ENCODE data around the gene NDUFS3.

The NDUFS3 gene

GRCh38 chr11:47593492-47593933, 14.6 kb downstream of the NDUFS3 start:
- no peak for TF ChIP-seq ZFX (IDR thresholded peaks at IDR 0.05)
- TF ChIP-seq, protein P1, sequence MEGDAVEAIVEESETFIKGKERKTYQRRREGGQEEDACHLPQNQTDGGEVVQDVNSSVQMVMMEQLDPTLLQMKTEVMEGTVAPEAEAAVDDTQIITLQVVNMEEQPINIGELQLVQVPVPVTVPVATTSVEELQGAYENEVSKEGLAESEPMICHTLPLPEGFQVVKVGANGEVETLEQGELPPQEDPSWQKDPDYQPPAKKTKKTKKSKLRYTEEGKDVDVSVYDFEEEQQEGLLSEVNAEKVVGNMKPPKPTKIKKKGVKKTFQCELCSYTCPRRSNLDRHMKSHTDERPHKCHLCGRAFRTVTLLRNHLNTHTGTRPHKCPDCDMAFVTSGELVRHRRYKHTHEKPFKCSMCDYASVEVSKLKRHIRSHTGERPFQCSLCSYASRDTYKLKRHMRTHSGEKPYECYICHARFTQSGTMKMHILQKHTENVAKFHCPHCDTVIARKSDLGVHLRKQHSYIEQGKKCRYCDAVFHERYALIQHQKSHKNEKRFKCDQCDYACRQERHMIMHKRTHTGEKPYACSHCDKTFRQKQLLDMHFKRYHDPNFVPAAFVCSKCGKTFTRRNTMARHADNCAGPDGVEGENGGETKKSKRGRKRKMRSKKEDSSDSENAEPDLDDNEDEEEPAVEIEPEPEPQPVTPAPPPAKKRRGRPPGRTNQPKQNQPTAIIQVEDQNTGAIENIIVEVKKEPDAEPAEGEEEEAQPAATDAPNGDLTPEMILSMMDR (conservative IDR thresholded peaks at IDR 0.05), result no peak
- H3K27ac ChIP-seq, result no peak overlapping the region

DNA sequence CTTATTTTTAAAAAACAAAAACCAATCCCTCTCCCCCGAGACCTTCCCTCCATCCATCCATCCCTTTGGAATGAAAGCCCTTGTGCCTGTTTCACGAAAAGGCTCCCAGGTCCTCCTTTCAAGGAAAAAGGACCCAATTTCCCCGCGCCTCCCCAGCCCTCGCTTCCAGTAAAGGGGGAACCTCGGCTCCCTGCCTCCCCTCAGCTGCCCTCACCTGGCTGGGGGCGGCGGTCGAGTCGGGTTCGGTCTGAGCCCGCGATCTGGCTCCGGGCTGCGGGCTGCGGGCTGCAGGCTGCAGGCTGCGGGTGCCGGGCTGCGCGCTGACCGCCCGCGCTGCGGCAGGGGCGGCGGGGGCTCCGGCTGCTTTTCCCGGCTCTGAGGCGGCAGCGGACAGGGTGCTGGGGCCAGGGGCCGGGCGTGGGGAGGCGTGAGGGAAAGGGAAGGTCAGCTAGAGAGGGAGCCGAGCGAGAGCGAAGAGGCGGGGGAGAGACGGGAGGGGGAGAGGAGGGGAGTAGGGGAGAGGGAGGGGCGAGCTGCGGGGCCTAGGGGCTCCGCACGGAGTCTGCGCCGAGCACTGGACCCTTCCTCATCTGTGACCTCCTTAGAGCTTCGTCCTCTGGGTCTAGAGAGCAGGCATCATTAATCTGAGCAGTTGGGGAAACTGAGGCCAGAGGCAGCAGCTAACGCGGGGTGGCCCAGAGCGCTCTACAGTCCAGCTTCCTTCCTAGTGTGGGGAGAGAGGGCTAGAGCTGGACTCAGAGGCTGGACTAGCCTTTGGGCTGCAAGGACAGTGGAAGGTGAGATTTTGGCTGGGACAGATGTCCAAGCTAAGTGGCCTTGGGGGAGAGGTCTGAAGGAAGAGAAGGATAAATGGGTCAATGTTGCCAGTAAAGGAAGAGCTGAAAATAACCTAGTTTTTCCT, 15.3 kb downstream of the NDUFS3 start, which contains the start of gene C1QTNF4:
Gene C1QTNF4, minus strand, starts transcription at position 478 of the 922 bp plus-strand sequence. CDS start 3,601 bp downstream, outside the sequence.
- no peak within 1 kb of the TSS for H3K27ac ChIP-seq
- TF ChIP-seq, protein P1 (conservative IDR thresholded peaks at IDR 0.05), result no peak
- no peak for TF ChIP-seq ZFX (IDR thresholded peaks at IDR 0.05)

DNA sequence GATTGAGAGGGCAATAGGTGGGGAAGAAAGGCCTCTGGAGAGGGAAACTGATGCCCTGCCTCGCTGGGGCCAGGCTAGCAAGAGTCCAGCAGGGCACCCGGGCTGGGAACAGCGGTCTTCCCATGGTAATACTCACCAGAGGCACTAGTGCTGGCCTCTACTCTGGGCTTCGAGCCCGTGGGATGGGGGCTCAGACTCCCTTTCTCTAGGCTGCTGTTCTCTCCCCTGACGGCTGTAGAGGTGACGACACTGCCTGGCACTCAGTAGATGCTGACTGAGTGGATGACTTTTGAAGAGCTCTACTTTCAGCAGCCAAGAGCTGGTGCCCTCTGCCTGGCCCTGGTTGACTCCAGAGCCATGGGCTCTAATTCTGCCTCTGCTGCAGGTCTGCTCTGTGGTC, 16.2 kb downstream of the NDUFS3 start:
- no peak for TF ChIP-seq ZFX (IDR thresholded peaks at IDR 0.05)
- TF ChIP-seq, protein P1 (conservative IDR thresholded peaks at IDR 0.05), result no peak
- no peak overlapping the region for H3K27ac ChIP-seq

- no peak overlapping the region for H3K27ac ChIP-seq
- no peak for TF ChIP-seq ZFX (IDR thresholded peaks at IDR 0.05)
Observed at GRCh38 chr11:47595967-47596366, 17.1 kb downstream of the NDUFS3 start.

DNA sequence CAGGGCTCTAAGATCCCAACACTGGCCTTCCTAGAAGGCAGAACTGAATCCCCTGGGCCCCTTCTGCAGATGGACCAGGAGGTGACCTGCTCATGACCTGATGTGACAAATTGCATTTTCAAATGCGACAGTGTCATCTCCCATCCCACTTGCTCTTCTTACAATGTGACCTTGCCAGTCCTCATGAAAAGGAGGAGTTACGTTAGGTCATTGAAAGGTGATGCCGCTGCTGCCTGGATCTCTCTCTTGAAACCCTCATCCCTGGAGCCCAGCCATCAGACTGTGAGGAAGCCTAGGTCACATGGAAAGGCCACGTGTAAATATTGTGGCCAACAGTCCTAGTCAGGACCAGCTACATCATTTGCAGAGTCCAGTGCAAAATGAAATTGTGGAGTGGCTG, 21.0 kb downstream of the NDUFS3 start:
- no peak overlapping the region for H3K27ac ChIP-seq
- no peak for TF ChIP-seq ZFX (IDR thresholded peaks at IDR 0.05)
- TF ChIP-seq, protein P1 (conservative IDR thresholded peaks at IDR 0.05), result no peak

DNA sequence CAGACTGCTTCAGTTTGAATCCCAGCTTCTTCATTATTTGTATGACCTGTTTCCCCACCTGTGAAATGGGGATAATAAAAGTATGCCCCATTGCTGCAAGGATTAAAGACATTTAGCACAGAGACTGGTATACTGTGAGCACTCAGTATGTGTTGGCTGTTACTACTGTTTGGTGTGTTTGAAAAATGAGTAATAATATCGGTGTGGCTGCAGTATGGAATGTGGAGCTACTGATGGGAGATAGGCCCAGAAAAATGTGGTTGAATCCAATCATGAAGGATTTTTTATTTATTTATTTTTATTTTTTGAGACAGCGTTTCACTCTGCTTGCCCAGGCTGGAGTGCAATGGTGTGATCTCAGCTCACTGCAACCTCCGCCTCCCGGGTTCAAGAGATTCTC, 24.4 kb downstream of the NDUFS3 start:
- TF ChIP-seq, protein P1 (conservative IDR thresholded peaks at IDR 0.05), result no peak
- TF ChIP-seq ZFX (IDR thresholded peaks at IDR 0.05), result no peak
- H3K27ac ChIP-seq, result no peak overlapping the region

- H3K27ac ChIP-seq, result no peak overlapping the region
- no peak for TF ChIP-seq ZFX (IDR thresholded peaks at IDR 0.05)
- TF ChIP-seq, protein P1 (conservative IDR thresholded peaks at IDR 0.05), result no peak
Observed at GRCh38 chr11:47605921-47606320, 27.0 kb downstream of the NDUFS3 start.

Data from C4-2B (cell line).